Endothelial cell of umbilical vein (primary cell): ENCODE data around the gene HLTF. TPM values are rescaled to one million over a fixed set of nuclear protein-coding genes. Genes with fewer than 3 reads are reported as not detected.

Source experiments
- BruUV-seq: library from RNA; stranded (reverse); fragments of 400-500 nt; replicated peaks from 2 replicates; lab custom pipeline; 2021; lab: Mats Ljungman, UMichigan
- CTCF ChIA-PET: fragments of 300-600, 350-600 bp; sonication (Branson Sonifier 250); formaldehyde crosslinking; loops from one replicate; lab custom pipeline; 2021; ENCODE audit warnings: antibody characterized with exemption, inconsistent platforms; lab: Charles Lee
- POLR2A ChIA-PET: fragments of 300-600, 350-600 bp; sonication (Branson Sonifier 250); formaldehyde crosslinking; loops from one replicate; lab custom pipeline; 2021; ENCODE audit warnings: antibody characterized with exemption, inconsistent platforms; lab: Charles Lee
- DNase-seq: peaks from one replicate; pipeline ENCODE4 v3.0.0-alpha.2; 2011; ENCODE audit warnings: low read depth, low spot score
- FAIRE-seq: peaks from 2 replicates; lab custom pipeline; 2011; peaks lifted over from hg19 to GRCh38; lab: Jason Lieb, UNC
- H2AFZ ChIP-seq: 2 replicates; pipeline ENCODE4 v1.6.0; 2012; ENCODE audit warnings: low read depth, low read length, control low read depth, inconsistent platforms
- H3K27ac ChIP-seq: 2 replicates; pipeline ENCODE4 v1.5.1; 2011; ENCODE audit warnings: low read depth, mild to moderate bottlenecking, control low read depth, low read length, moderate library complexity; ENCODE audit not compliant: insufficient read depth
- H3K27me3 ChIP-seq, 2 experiments: 2 replicates each; pipeline versions ENCODE4 v1.6.0 to v1.6.1; 2011; ENCODE audit warnings: low read length in 2 of 2, mixed read lengths in 1 of 2; ENCODE audit not compliant: control insufficient read depth in 2 of 2, insufficient read depth in 2 of 2
- H3K36me3 ChIP-seq, 2 experiments: 2 replicates in 1 of 2; 3 replicates in 1 of 2; pipeline ENCODE4 v1.5.1; 2011; ENCODE audit warnings: low read length in 2 of 2, mild to moderate bottlenecking in 1 of 2, moderate library complexity in 1 of 2; ENCODE audit not compliant: control insufficient read depth in 2 of 2, insufficient read depth in 2 of 2; ENCODE audit errors: extremely low read depth in 1 of 2
- H3K4me1 ChIP-seq: 3 replicates; pipeline ENCODE4 v1.5.1; 2011; ENCODE audit warnings: mild to moderate bottlenecking, low read length; ENCODE audit not compliant: control insufficient read depth, insufficient read depth; ENCODE audit errors: extremely low read depth
- H3K4me2 ChIP-seq: 2 replicates; pipeline ENCODE4 v1.6.1; 2011; ENCODE audit warnings: low read length, control low read depth, mixed read lengths; ENCODE audit not compliant: insufficient read depth
- H3K4me3 ChIP-seq, 3 experiments: fragments of 200-600 bp in 1 of 3; sonication (generic), shearing (Covaris generic) in 1 of 3; replicated peaks in 1 of 3; 2 replicates each; pipeline ENCODE4 v1.5.1; 2011 to 2016; ENCODE audit warnings: control low read depth in 3 of 3, low read length in 3 of 3, mild to moderate bottlenecking in 2 of 3, inconsistent platforms in 1 of 3, low read depth in 1 of 3, moderate library complexity in 1 of 3; ENCODE audit not compliant: insufficient read depth in 1 of 3
- H3K79me2 ChIP-seq: 2 replicates; pipeline ENCODE4 v1.6.0; 2012; ENCODE audit warnings: low read length, inconsistent platforms; ENCODE audit not compliant: control insufficient read depth, insufficient read depth
- H3K9ac ChIP-seq: replicated peaks from 2 replicates; pipeline ENCODE3; 2011; ENCODE audit warnings: low read length, control low read depth; ENCODE audit not compliant: insufficient read depth; ENCODE audit errors: extremely low read depth
- H3K9me1 ChIP-seq: replicated peaks from 3 replicates; pipeline ENCODE4 v1.6.0; 2011; ENCODE audit warnings: mild to moderate bottlenecking, low read length; ENCODE audit not compliant: control insufficient read depth, insufficient read depth; ENCODE audit errors: extremely low read depth
- H3K9me3 ChIP-seq: replicated peaks from 2 replicates; pipeline ENCODE4 v1.5.1; 2012; ENCODE audit warnings: low read length, inconsistent platforms; ENCODE audit not compliant: control insufficient read depth, insufficient read depth
- H4K20me1 ChIP-seq: replicated peaks from 2 replicates; pipeline ENCODE3; 2011; ENCODE audit warnings: mild to moderate bottlenecking, low read length; ENCODE audit not compliant: control insufficient read depth, insufficient read depth; ENCODE audit errors: extremely low read depth
- EZH2 ChIP-seq: IDR thresholded peaks from 2 replicates; pipeline ENCODE4 v1.6.1; 2012; ENCODE audit warnings: borderline replicate concordance, low read depth, mild to moderate bottlenecking, moderate library complexity, low read length, inconsistent platforms; ENCODE audit not compliant: severe bottlenecking
- GATA2 ChIP-seq: IDR thresholded peaks from 2 replicates; pipeline ENCODE4 v1.7.0; 2011; ENCODE audit warnings: low read depth, mild to moderate bottlenecking, moderate library complexity, mixed read lengths, low read length; ENCODE audit not compliant: insufficient read length, insufficient read depth
- JUN ChIP-seq: IDR thresholded peaks from 2 replicates; pipeline ENCODE4 v1.6.1; 2011; ENCODE audit warnings: borderline replicate concordance, low read depth; ENCODE audit not compliant: insufficient read length, insufficient read depth
- MAX ChIP-seq: IDR thresholded peaks from 2 replicates; pipeline ENCODE4 v1.6.1; 2011; ENCODE audit not compliant: insufficient read depth, insufficient read length
- POLR2AphosphoS5 ChIP-seq: IDR thresholded peaks from 2 replicates; pipeline ENCODE4 v1.6.1; 2012; ENCODE audit warnings: low read depth, mild to moderate bottlenecking, control low read depth, low read length, moderate library complexity; ENCODE audit not compliant: insufficient read depth
- dilution Hi-C: fragments of 300-500 bp; cut with MboI; formaldehyde crosslinking; loops from one replicate; pipeline ENCODE4 v1.15.0; 2019; ENCODE audit warnings: low sequenced_read_pairs; ENCODE audit not compliant: extremely low pct_ligation_motif_present
- intact Hi-C: fragments of 100-400 bp; cut with micrococcal nuclease; formaldehyde crosslinking; loops from one replicate; pipeline ENCODE4 v1.10.0; 2022
- polyA plus RNA-seq, 4 experiments: library from polyadenylated mRNA; depleted of rRNA in 3 of 4; stranded (reverse) in 3 of 4; unstranded in 1 of 4; fragments of >200 nt; gene quantifications; 2 replicates each; pipeline versions ENCODE4 v1.2.1 to v1.2.3, GENCODE V29; 2011 to 2012; ENCODE audit warnings: missing spikeins in 1 of 4
- total RNA-seq: library from RNA; stranded (reverse); gene quantifications from 2 replicates; pipeline ENCODE4 v1.2.3, GENCODE V29; 2021
- TF ChIP-seq, protein P1 (sequence below), 2 donors: IDR thresholded peaks; 1 replicate in 1 of 2; 2 replicates in 1 of 2; pipeline ENCODE4 v1.5.1; 2011; ENCODE audit warnings: low read length in 2 of 2, mild to moderate bottlenecking in 2 of 2, moderate library complexity in 2 of 2, control low read depth in 1 of 2, inconsistent platforms in 1 of 2, low read depth in 1 of 2; ENCODE audit not compliant: insufficient read depth in 1 of 2; ENCODE audit errors: extremely low read depth in 1 of 2

HLTF gene
- total and polyA plus RNA-seq, 2 donors (not counting 3 experiments of a cell fraction or from before 2014, with no cell fraction given), result 8.7 to 24.6 TPM

GRCh38 chr3:149009732-149010131, 76.6 kb downstream of the HLTF start:
- no peak overlapping the region for H2AFZ ChIP-seq
- peaks cover 7% of the 10 kb centered on the region for H3K4me1 ChIP-seq
- no TSS peak for BruUV-seq
- FAIRE-seq (peak; percentile 81), DNase-seq (no peak)
- no peak overlapping the region for H3K9ac ChIP-seq
- H3K79me2 ChIP-seq, result no peaks in the 10 kb centered on the region
- H3K9me3 ChIP-seq, result no peaks in the 10 kb centered on the region
- H4K20me1 ChIP-seq, result no peaks in the 10 kb centered on the region
- H3K9me1 ChIP-seq, result no peaks in the 10 kb centered on the region
- H3K4me2 ChIP-seq, result no peak overlapping the region
- intact Hi-C loops (no loop called here), dilution Hi-C loops (no loop called here)
- no peaks in the 10 kb centered on the region for H3K27me3 ChIP-seq
- ChIA-PET CTCF (interaction anchor here (0.6 to 1.4 kb wide), 3 partner anchors 12 to 54 kb away, joined by 3 to 4 read pairs (median 3); no protein-coding TSS in a partner anchor), POLR2A (no interaction called here)
- H3K36me3 ChIP-seq, result peaks cover 6 to 17% of the 10 kb centered on the region in 2 experiments
- H3K27ac ChIP-seq, result no peak overlapping the region
- H3K4me3 ChIP-seq, result no peak overlapping the region
- TF ChIP-seq JUN (peak; percentile 9), MAX (no peak), GATA2 (no peak), EZH2 (no peak), POLR2AphosphoS5 (no peak)
- TF ChIP-seq, protein P1, sequence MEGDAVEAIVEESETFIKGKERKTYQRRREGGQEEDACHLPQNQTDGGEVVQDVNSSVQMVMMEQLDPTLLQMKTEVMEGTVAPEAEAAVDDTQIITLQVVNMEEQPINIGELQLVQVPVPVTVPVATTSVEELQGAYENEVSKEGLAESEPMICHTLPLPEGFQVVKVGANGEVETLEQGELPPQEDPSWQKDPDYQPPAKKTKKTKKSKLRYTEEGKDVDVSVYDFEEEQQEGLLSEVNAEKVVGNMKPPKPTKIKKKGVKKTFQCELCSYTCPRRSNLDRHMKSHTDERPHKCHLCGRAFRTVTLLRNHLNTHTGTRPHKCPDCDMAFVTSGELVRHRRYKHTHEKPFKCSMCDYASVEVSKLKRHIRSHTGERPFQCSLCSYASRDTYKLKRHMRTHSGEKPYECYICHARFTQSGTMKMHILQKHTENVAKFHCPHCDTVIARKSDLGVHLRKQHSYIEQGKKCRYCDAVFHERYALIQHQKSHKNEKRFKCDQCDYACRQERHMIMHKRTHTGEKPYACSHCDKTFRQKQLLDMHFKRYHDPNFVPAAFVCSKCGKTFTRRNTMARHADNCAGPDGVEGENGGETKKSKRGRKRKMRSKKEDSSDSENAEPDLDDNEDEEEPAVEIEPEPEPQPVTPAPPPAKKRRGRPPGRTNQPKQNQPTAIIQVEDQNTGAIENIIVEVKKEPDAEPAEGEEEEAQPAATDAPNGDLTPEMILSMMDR (IDR thresholded peaks at IDR 0.05; ENCODE audit: extremely low read depth in 1 of 2, insufficient read depth in 1 of 2, low read depth in 1 of 2, low read length in 2 of 2), result no peak
